ENCODE results near the gene RASSF6.

DNA sequence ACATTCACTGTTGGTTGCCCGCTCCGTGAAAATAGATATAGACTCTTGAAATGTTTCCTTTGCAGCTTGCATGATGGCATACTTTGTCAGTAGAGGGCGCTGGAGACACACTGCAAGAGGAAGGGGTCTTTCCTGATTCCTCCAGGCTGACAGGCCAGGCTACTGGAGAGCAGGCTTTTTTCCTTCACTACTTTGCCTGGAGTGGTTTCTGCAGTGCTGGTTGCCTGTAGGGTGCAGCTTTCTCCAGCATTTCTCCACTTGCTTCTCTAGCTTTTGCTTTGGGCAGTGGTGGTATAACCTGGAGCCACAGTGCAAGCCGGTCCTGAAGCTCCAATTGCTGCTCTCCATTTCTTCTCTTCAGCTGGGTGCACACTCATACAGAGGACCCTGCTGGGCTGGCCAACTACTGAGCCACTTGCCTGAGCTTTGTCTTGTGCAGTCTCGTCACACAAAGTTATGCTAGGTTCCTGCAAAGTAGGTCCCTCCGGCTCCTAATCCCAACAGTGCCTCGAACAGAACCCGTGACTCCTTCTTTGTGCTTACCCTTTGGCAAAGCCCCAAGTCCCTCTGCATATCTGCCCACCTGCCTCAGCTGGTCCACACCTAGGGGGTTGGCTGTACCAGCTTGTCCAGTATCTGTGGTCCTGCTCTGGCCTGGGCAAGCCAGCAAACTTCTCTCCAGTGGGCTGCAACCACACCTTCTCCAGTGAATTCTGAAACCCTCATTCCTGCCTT lies 46.3 kb downstream of the RASSF6 start:
- TF ChIP-seq, protein P1, sequence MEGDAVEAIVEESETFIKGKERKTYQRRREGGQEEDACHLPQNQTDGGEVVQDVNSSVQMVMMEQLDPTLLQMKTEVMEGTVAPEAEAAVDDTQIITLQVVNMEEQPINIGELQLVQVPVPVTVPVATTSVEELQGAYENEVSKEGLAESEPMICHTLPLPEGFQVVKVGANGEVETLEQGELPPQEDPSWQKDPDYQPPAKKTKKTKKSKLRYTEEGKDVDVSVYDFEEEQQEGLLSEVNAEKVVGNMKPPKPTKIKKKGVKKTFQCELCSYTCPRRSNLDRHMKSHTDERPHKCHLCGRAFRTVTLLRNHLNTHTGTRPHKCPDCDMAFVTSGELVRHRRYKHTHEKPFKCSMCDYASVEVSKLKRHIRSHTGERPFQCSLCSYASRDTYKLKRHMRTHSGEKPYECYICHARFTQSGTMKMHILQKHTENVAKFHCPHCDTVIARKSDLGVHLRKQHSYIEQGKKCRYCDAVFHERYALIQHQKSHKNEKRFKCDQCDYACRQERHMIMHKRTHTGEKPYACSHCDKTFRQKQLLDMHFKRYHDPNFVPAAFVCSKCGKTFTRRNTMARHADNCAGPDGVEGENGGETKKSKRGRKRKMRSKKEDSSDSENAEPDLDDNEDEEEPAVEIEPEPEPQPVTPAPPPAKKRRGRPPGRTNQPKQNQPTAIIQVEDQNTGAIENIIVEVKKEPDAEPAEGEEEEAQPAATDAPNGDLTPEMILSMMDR (IDR thresholded peaks at IDR 0.05), result peak; percentile 56 to 86 (median 71)
- TF ChIP-seq POLR2AphosphoS5 (IDR thresholded peaks at IDR 0.05), result peak; percentile 61
- no peak for TF ChIP-seq POLR2A (IDR thresholded peaks at IDR 0.05)
